Anterior cingulate cortex (tissue), 58 donors: ENCODE measurements around the gene CEP63.
"Not testable (repeated sequence)": the region's sequence is repeated elsewhere in the genome, so short reads cannot be mapped to it uniquely, and the experiment has no call there.

ENCODE experiments used
- DNase-seq, 58 donors: peaks; one replicate each; lab custom pipeline; 2025; lab: John Stamatoyannopoulos, UW

The CEP63 gene

DNA sequence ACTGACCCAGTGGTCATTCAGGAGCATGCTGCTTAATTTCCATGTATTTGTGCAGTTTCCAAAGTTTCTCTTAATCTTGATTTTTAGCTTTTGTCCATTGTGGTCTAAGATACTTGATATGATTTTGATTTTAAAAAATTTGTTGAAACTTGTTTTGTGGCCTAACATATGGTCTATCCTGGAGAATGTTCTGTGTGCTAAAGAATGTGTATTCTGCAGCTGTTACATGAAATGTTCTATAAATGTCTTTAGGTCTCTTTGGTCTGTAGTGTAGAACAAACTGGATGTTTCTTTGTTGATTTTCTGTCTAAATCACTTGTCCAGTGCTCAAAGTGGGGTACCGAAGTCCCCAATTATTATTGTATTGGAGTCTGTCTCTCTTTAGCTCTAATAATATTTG lies 17.4 kb downstream of the CEP63 start:
- no peak for DNase-seq

GRCh38 chr3:134504132-134504531 lies 18.3 kb downstream of the CEP63 start:
- DNase-seq, result no peak

DNA sequence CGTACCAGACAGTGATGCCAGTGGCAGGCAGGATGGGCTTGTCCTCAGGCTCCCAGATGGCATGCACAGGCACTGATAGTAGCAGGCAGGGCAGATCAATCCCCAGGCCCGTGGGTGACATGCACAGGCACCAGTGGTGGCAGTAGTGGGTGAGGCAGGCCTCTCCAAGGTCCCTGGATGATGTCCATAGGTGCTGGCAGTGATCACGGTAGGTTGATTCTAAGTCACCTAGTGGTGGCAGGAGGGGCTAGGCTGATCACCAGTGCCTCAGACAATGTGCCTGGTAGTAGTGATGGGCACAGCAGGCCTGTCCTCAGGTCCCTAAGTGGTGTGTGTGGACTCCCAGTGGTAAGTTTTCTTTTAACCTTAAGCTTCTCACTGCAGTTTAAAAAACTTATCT lies 19.6 kb downstream of the CEP63 start:
- DNase-seq, result no peak

DNA sequence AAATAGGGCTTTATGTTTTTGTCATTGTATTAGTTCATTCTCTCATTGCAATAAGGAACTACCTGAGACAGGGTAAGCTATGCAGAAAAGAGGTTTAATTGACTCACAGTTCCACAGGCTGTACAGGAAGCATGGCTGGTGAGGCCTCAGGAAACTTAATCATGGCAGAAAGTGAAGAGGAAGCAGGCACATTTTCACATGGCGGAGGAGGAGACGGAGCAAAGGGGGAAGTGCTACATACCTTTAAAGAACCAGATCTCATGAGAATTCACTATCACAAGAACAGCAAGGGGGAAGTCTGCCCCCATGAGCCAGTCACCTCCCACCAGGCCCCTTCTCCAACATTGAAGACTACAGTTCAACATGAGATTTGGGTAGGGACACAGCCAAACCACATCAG lies 25.6 kb downstream of the CEP63 start:
- DNase-seq, result no peak

DNA sequence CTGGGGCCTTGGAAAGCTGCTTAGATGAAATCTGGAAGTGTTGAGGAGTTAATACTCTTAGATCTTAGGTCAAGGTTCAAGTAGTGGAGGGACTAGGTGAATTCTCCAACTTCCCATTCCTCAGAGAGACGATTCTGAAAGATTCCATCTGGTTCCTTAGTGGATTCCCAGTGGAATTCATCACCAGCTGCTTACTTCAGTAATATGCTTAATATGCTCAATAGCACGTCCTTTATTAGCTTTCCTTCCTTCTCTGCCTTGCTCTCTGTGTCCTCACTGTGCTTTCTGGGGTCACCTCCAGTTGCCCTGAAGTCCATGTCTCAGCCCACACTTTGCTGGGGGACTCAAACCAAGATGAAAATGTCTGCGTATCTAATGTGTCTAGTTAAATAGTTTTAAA lies 31.0 kb downstream of the CEP63 start:
- no peak for DNase-seq

DNA sequence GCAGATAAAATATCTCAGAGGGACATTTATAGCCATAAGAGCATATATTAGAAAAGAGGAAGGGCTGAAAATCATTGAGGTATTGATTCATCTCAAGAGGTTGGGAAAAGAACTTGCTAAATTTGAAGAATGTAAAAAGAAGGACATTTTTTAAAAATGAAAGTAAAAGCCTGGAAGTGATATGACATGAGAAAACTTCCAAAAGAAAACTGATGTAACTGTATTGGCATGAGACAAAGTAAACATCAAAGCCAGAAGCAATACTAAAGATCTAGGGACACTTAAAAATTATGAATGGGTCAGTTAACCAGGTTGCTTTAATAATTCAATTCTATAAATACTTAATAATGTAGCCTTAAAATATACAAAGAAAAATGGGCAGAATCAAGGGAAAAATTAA lies 31.9 kb downstream of the CEP63 start:
- DNase-seq, result no peak

GRCh38 chr3:134522541-134522940 lies 36.7 kb downstream of the CEP63 start:
- DNase-seq, result no peak

DNA sequence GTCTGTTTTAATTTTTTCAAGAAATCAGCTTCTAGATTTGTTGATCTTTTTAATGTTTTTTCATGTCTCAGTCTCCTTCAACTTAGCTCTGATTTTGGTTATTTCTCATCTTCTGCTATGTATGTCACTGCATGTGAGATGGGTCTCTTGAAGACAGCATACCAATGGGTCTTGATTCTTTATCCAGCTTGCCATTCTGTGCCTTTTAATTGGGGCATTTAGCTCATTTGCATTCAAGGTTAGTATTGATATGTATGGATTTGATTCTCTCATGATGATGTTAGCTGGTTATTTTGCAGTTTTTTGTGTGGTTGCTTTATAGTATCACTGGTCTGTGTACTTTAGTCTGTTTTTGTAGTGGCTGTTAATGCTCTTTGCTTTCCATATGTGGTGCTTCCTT lies 39.4 kb downstream of the CEP63 start:
- no peak for DNase-seq

- DNase-seq, result no peak
These were observed 40.5 kb downstream of the CEP63 start for GRCh38 chr3:134526319-134526718.

- no peak for DNase-seq
These were observed 41.2 kb downstream of the CEP63 start for GRCh38 chr3:134527037-134527436.

DNA sequence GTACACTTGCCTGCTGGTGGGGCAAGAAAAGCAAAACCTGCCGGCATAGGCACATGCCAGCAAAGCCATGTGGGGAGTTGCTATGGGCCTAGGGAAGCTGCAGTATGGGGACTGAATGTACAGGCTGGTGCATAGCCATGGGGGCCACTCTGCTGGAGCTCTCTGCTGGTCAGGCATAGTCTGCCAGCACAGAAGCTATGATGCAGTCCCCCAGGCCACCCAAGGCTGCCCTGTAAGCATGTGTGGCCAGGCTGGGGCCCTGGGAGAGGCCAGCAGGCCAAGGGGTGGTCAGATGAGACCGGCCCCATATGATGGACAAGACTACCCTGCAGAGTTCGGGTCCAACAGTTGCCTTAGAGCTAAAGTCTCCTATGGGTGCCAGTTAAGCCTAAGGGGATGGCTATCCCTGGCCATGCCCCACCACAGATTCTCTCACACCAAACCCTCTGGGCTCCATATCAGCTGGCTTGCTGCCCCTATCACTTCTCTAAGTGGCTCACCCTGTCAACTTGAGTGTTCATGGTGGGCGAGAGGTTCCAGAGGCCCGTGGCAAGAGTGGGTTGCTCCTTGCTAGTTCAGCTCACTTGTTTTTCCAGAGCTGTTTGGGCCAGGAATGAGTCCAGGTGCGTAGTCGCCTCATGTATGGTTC lies 41.8 kb downstream of the CEP63 start:
- no peak for DNase-seq

DNA sequence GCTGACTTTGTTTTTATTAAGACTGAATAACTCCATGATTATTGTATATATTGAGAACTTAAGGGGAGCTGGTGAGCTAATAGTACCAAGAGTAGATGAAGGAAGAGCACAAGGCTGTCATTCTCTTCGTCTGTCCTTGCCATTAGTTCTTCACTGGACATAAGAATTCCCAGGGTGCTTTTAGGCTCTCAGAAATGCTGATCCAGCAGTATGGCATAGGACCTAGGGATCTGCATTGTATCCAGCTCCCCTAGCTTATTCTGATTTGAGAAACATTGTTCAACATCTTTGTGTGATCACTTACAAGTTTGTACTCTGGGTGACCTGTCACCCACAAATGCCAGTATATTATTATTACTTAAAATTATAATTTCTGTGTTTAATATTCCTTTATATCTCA lies 47.6 kb downstream of the CEP63 start:
- no peak for DNase-seq

GRCh38 chr3:134535186-134535970 lies 49.5 kb downstream of the CEP63 start:
- no peak for DNase-seq

DNA sequence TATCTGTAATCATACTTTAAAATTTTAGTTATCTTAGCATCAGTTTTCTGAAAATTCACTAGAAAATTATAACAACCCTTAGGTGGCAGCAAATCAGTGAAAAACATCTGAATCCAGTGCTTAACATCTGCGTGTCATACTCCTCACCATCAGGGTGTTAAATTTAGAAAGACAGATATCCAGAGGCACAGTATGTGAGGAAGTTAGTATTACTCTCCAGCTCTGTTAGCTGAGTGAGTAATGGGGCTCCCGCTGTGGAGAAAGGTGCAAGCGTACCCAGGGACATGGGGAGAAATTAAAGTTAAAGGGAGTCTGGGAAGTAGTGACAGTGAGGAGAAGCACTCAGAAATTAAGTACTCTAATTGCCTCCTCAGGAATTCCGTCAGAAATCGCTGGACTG lies 50.9 kb downstream of the CEP63 start:
- no peak for DNase-seq

GRCh38 chr3:134542287-134542958 lies 56.6 kb downstream of the CEP63 start:
- no peak for DNase-seq

DNA sequence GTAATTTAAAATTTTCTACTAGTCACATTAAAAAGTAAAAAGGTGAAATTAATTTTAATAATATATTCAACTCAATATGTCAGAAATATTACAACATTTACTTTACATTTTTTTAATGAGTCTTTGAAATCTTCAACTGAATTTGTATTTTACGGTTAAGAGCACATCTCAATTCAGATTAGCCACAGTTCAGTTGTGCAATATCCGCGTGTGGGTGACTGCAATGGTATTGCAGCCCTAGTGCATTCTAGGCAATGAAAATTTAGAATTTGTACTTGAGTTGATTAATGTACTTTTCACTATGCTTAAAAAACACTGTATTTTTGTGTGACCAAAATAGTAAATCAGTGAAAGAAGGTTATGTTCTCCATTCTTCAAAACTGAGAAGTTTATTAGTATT lies 57.3 kb downstream of the CEP63 start:
- no peak for DNase-seq

- no peak for DNase-seq
These were observed 58.5 kb downstream of the CEP63 start for GRCh38 chr3:134544316-134544715.

DNA sequence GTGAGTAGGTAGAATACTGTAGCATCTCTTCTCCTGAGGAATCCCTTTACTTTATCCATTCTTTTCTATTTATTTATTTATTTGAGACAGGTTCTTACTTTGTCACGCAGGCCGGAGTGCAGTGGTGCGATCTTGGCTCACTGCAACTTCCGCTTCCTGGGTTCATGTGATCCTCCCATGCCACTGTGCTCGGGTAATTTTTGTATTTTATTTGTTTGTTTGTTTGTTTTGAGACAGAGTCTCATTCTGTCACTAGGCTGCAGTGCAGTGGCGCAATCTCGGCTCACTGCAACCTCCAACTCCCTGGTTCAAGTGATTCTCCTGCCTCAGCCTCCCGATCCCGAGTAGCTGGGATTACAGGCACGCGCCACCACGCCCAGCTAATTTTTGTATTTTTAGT lies 58.9 kb downstream of the CEP63 start:
- not testable (repeated sequence) for DNase-seq

GRCh38 chr3:134545818-134546217 lies 60.0 kb downstream of the CEP63 start:
- no peak for DNase-seq

- no peak for DNase-seq
These were observed 66.9 kb downstream of the CEP63 start for GRCh38 chr3:134552784-134553183.

DNA sequence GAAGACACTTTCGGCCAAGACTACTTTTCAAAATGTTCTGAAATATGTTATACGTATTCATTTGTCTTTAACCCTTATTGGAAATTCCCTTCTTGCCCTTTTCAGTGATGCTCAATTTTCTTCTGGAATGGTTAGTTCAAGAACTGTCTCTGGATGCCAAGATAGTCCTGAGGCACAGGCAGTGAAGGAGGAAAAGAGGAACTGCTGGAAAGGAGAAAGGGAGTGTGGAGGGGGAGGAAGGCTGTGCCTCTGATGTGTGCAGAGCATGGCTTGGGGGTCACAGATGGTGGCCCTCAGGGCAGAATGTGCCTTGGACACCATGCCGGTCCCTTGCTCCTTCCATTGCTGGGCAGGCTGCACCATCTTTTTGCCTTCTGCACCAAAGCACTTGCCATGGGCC lies 73.7 kb downstream of the CEP63 start:
- DNase-seq, result no peak

- DNase-seq, result no peak
These were observed 76.2 kb downstream of the CEP63 start for GRCh38 chr3:134562055-134562454.
